GM18873 (cell line): ENCODE data around the gene NFE2L1.
A peak's percentile ranks its signal among the peaks of the same experiment; 100 is the strongest.
"Not testable (repeated sequence)": the region's sequence is repeated elsewhere in the genome, so short reads cannot be mapped to it uniquely, and the experiment has no call there.

Source experiments
- ATAC-seq: cut with Tn5 transposase; IDR thresholded peaks from one replicate; pipeline ENCODE4 v1.9.1; 2021; ENCODE audit warnings: mild to moderate bottlenecking, moderate library complexity, moderate number of reproducible peaks; ENCODE audit not compliant: unreplicated experiment, low FRiP score

The NFE2L1 gene

DNA sequence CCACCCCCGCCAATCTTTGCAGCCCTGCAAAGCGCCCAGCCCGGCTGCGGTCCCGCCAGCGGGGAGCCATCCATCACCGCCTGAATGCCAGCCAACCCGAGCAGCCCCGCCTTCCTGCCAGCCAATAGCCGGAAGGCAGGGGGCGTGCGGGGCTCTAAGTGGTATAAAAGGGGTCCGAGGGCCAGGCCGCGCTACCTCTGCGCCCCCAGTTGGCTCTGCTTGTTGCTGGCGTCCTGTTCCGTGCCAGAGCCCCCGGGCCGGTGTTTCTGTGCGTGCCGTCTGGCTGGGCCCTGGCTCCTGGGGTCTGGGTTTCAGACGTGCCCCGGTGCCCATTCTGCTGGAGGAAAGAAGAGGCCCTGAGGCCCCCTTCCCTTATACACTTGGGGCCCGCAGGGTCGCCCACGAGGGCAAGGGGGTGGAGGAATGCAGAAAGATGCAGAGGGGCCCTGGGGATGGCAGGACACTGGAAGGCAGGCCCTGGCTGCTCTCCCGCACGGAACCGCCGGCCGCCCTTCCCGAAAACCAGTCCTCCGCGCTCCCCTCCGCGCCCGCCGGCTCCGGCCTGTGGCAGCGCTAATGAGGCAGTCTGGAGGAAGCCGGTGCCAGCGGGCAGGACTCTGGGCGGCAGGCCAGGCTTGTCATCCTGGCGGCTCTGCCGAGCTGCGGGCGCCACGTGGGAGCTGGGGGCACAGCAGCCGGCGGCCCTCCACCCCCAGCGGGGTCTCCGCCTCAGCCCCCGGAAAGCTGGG, 24.6 kb upstream of the NFE2L1 start:
- no peak for ATAC-seq

GRCh38 chr17:48024149-48025039, 23.8 kb upstream of the NFE2L1 start:
- no peak for ATAC-seq

GRCh38 chr17:48025040-48025903, 22.9 kb upstream of the NFE2L1 start:
- ATAC-seq: peak; percentile 83

DNA sequence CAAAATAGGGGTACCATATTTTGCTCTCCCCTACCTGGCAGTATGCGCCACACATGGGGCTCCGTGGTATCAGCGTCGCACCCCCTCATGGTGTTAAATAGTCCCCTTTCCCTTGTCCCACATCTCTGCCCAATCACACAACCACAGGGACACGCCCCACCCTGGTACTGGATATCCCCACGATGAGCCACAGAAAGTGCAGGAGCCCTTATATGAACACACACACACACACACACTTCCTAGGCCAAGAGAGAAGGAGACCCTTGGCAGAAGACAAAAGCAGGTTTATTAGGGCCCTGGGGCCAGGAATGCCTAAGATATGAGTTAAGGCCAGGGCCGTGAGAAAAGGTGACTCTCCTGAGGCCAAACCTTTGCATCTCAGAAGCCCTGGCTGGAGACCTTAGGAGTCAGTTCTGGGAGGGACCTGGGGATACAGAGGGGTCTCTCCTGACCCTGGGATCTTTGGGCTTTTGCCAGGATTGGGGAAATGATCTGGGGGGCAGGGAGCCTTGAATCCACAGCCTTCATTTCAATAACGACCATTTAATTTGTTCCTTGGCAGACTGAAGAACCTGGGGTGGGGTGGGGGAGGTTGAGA, 22.2 kb upstream of the NFE2L1 start:
- no peak for ATAC-seq

- no peak for ATAC-seq
Measured at GRCh38 chr17:48026502-48027321, 21.4 kb upstream of the NFE2L1 start.

- ATAC-seq: no peak
Measured at GRCh38 chr17:48027322-48027981, 20.7 kb upstream of the NFE2L1 start.

GRCh38 chr17:48028736-48029135, 19.4 kb upstream of the NFE2L1 start:
- ATAC-seq: no peak

- ATAC-seq: no peak
Measured at GRCh38 chr17:48030531-48030930, 17.6 kb upstream of the NFE2L1 start.

DNA sequence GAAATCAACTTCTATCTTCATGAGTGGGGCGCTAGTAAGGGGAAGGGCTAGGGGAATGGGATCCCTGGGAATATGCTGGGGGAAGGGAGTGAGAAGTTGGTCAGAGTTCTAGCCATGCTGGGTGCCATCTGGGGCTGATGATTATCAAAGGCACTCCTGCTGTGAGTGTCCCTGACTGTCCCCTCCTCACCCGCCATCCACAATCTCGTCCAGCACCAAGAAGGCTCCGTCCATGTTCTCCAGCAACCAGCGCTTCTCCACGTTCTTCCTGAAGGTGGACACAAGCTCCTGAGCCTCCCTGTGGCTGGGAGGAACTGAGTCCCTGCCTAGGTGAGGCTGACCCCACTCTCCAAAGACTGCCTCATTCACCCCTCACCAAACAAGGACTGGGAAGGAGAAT, 16.2 kb upstream of the NFE2L1 start:
- ATAC-seq: no peak

DNA sequence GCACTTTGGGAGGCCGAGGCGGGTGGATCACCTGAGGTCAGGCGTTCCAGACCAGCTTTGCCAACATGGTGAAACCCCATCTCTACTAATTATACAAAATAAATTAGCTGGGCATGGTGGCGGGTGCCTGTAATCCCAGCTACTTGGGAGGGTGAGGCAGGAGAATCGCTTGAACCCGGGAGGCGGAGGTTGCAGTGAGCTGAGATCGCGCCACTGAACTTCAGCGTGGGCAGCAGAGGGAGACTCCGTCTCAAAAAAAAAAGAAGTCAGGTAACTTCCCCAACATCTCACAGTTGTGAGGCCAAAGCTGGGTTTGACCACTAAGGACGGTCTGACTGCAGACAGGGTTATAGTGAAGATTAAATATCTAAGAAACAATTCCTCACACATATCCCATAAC, 13.4 kb upstream of the NFE2L1 start:
- ATAC-seq: not testable (repeated sequence)

DNA sequence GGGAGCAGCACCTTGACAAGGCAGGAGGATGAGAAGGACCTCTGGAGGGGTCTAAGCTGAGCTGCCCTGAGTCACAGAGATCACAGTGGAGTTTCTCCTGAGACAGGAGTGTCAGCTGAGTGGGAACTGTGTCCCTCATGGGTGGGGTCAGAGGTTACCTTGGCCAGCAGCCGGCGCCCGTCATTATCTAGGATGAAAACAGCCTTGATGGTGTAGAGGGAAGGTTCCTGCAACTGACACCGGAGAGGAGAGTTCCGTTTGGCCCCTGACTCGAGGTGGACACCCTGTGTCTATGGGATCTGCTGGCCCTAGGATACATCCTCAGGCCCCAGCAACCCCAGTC, 11.5 kb upstream of the NFE2L1 start:
- no peak for ATAC-seq

DNA sequence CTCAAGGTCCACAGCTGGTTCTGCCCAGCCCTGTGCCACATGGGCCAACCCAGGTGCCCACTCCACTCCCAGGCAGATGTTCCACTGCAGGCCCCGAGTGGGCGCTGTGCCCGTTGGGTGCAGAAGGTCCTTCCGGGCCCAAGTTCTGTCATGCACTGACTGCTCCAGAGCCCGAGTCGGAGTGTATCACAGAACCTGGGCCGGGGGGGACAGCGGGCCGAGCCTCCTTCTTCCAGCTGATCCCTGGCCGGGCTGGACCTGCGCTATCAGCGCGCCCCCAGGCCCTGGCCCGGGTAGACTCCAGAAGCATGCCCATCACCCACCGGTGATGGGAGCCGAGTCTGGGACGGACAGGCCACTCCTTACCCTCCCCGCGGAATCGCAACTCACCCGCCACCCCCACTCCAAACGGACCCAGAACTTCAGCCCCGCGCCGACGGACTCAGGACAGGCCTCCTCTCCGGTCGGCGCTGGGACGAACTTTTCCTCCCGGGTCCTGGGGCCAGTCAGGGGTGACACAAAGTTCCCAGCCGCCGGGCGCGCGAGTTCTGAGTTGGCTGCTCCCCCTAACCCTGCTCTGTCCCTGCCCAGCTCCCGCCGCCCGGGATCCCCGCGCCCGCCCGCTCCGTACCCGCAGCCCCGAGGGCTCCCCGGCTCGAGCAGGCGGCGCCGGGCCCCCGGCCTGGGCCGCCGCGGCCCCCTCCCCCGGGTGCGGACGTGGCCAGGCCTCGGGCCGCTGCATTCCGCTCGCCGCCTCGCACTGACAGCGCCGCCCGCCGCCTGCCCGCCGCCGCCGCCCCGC, 10.9 kb upstream of the NFE2L1 start, which contains the start of gene COPZ2:
COPZ2 (minus strand) TSS at position 762 of the 802 bp plus-strand sequence; CDS start at position 742, 20 bp downstream.
- no peak for ATAC-seq

- ATAC-seq: no peak
Measured at GRCh38 chr17:48037838-48038323, 10.3 kb upstream of the NFE2L1 start.

- ATAC-seq: no peak
Measured at GRCh38 chr17:48038687-48039086, 9.5 kb upstream of the NFE2L1 start.

- ATAC-seq: no peak
Measured at GRCh38 chr17:48043176-48043575, 5.0 kb upstream of the NFE2L1 start.

GRCh38 chr17:48044851-48045250, 3.3 kb upstream of the NFE2L1 start:
- no peak for ATAC-seq

GRCh38 chr17:48045316-48046001, 2.7 kb upstream of the NFE2L1 start:
- ATAC-seq: no peak
